ENCODE results near the gene KIAA1614. TPM values are rescaled to one million over a fixed set of nuclear protein-coding genes. Genes with fewer than 3 reads are reported as not detected.
"Not testable (repeated sequence)": the region's sequence is repeated elsewhere in the genome, so short reads cannot be mapped to it uniquely, and the experiment has no call there.

The KIAA1614 gene
- total RNA-seq, 2 experiments from 2014 or later: 0.06 to 0.80 TPM

- Histone ChIP-seq H3K79me2 (ENCODE audit: insufficient read depth, low read depth, low read length) (no peaks in the 10 kb centered on the region), H3K9me3 (ENCODE audit: low read length) (no peaks in the 10 kb centered on the region), H3K4me3 (ENCODE audit: low read depth, low read length, poor library complexity, severe bottlenecking) (no peak overlapping the region), H2AFZ (ENCODE audit: low read length) (no peak overlapping the region), H4K20me1 (ENCODE audit: insufficient read depth, low read length) (no peaks in the 10 kb centered on the region), H3K4me1 (ENCODE audit: insufficient read depth, low read length, poor library complexity, severe bottlenecking) (no peaks in the 10 kb centered on the region), H3K36me3 (ENCODE audit: insufficient read depth, low read length) (peaks cover 4% of the 10 kb centered on the region), H3K4me2 (ENCODE audit: low read length) (no peak overlapping the region), H3K9me2 (ENCODE audit: insufficient read depth, low read length) (no peaks in the 10 kb centered on the region), H3K27ac (ENCODE audit: low read depth, low read length, poor library complexity, severe bottlenecking) (no peak overlapping the region)
- ChIA-PET CTCF (ENCODE audit: unreplicated experiment) (no interaction called here), POLR2A (no interaction called here)
- intact Hi-C loops (cut with micrococcal nuclease; ENCODE audit: unreplicated experiment): no loop called here
- no peak for TF ChIP-seq EZH2phosphoT487 (IDR thresholded peaks at IDR 0.05; ENCODE audit: borderline replicate concordance, low read depth, low read length)
- TF ChIP-seq CTCF (conservative IDR thresholded peaks at IDR 0.05; ENCODE audit: low read length): no peak
- no peak for DNase-seq (ENCODE audit: low spot score)
- no TSS peak for BruUV-seq (replicated peaks)
Measured at GRCh38 chr1:180967558-180967957, 54.9 kb downstream of the KIAA1614 start.

GRCh38 chr1:180968834-180969233 lies 56.1 kb downstream of the KIAA1614 start:
- H3K79me2 ChIP-seq (ENCODE audit: insufficient read depth, low read depth, low read length); intact Hi-C loops (cut with micrococcal nuclease; ENCODE audit: unreplicated experiment); CTCF ChIA-PET (ENCODE audit: unreplicated experiment); H3K4me1 ChIP-seq (ENCODE audit: insufficient read depth, low read length, poor library complexity, severe bottlenecking); H3K4me2 ChIP-seq (ENCODE audit: low read length); H3K9me3 ChIP-seq (ENCODE audit: low read length); H3K27ac ChIP-seq (ENCODE audit: low read depth, low read length, poor library complexity, severe bottlenecking); DNase-seq (ENCODE audit: low spot score); BruUV-seq (replicated peaks); H4K20me1 ChIP-seq (ENCODE audit: insufficient read depth, low read length); H3K4me3 ChIP-seq (ENCODE audit: low read depth, low read length, poor library complexity, severe bottlenecking); POLR2A ChIA-PET; H3K9me2 ChIP-seq (ENCODE audit: insufficient read depth, low read length); H2AFZ ChIP-seq (ENCODE audit: low read length): not testable (repeated sequence)
- peaks cover 14% of the 10 kb centered on the region for H3K36me3 ChIP-seq (ENCODE audit: insufficient read depth, low read length)

- H3K9me2 ChIP-seq (ENCODE audit: insufficient read depth, low read length): no peaks in the 10 kb centered on the region
- ChIA-PET POLR2A (no interaction called here), CTCF (ENCODE audit: unreplicated experiment) (no interaction called here)
- peaks cover 16% of the 10 kb centered on the region for H3K36me3 ChIP-seq (ENCODE audit: insufficient read depth, low read length)
- TF ChIP-seq EZH2phosphoT487 (IDR thresholded peaks at IDR 0.05; ENCODE audit: borderline replicate concordance, low read depth, low read length): no peak
- TF ChIP-seq CTCF (conservative IDR thresholded peaks at IDR 0.05; ENCODE audit: low read length): no peak
- intact Hi-C loops (cut with micrococcal nuclease; ENCODE audit: unreplicated experiment): no loop called here
- H3K4me1 ChIP-seq (ENCODE audit: insufficient read depth, low read length, poor library complexity, severe bottlenecking): no peaks in the 10 kb centered on the region
- no peak overlapping the region for H2AFZ ChIP-seq (ENCODE audit: low read length)
- H4K20me1 ChIP-seq (ENCODE audit: insufficient read depth, low read length): no peaks in the 10 kb centered on the region
- BruUV-seq (replicated peaks): no TSS peak
- no peak overlapping the region for H3K27ac ChIP-seq (ENCODE audit: low read depth, low read length, poor library complexity, severe bottlenecking)
- H3K79me2 ChIP-seq (ENCODE audit: insufficient read depth, low read depth, low read length): no peaks in the 10 kb centered on the region
- H3K9me3 ChIP-seq (ENCODE audit: low read length): no peaks in the 10 kb centered on the region
- H3K4me3 ChIP-seq (ENCODE audit: low read depth, low read length, poor library complexity, severe bottlenecking): no peak overlapping the region
- no peak overlapping the region for H3K4me2 ChIP-seq (ENCODE audit: low read length)
- no peak for DNase-seq (ENCODE audit: low spot score)
Measured at GRCh38 chr1:180969434-180969833, 56.7 kb downstream of the KIAA1614 start.
